ENCODE measurements around the gene IL31RA.
"Not testable (repeated sequence)": the region's sequence is repeated elsewhere in the genome, so short reads cannot be mapped to it uniquely, and the experiment has no call there.

IL31RA gene

GRCh38 chr5:55924744-55925143, 73.6 kb downstream of the IL31RA start:
- no peak for DNase-seq (ENCODE audit: low read depth in 1 of 2, low spot score in 1 of 2)
- no peak for TF ChIP-seq JUND (IDR thresholded peaks at IDR 0.05; ENCODE audit: low read depth)
- in situ Hi-C loops (cut with HindIII; ENCODE audit: low pct_unique_long_range_greater_than_20kb, low sequenced_read_pairs), result no loop called here

GRCh38 chr5:55925181-55925580, 74.0 kb downstream of the IL31RA start:
- in situ Hi-C loops (cut with HindIII; ENCODE audit: low pct_unique_long_range_greater_than_20kb, low sequenced_read_pairs), result no loop called here
- DNase-seq (ENCODE audit: low read depth in 1 of 2, low spot score in 1 of 2), result no peak
- no peak for TF ChIP-seq JUND (IDR thresholded peaks at IDR 0.05; ENCODE audit: low read depth)

- DNase-seq (ENCODE audit: low read depth in 1 of 2, low spot score in 1 of 2), result no peak
- no peak for TF ChIP-seq JUND (IDR thresholded peaks at IDR 0.05; ENCODE audit: low read depth)
- in situ Hi-C loops (cut with HindIII; ENCODE audit: low pct_unique_long_range_greater_than_20kb, low sequenced_read_pairs), result no loop called here
These were observed 74.6 kb downstream of the IL31RA start for GRCh38 chr5:55925712-55926111.

- TF ChIP-seq JUND (IDR thresholded peaks at IDR 0.05; ENCODE audit: low read depth), result no peak
- no peak for DNase-seq (ENCODE audit: low read depth in 1 of 2, low spot score in 1 of 2)
- in situ Hi-C loops (cut with HindIII; ENCODE audit: low pct_unique_long_range_greater_than_20kb, low sequenced_read_pairs), result no loop called here
These were observed 75.3 kb downstream of the IL31RA start for GRCh38 chr5:55926476-55926875.

GRCh38 chr5:55927861-55928655, 76.9 kb downstream of the IL31RA start:
- DNase-seq (ENCODE audit: low read depth in 1 of 2, low spot score in 1 of 2), result peak in 1 of 2 experiments; percentile 25
- no peak for TF ChIP-seq JUND (IDR thresholded peaks at IDR 0.05; ENCODE audit: low read depth)
- in situ Hi-C loops (cut with HindIII; ENCODE audit: low pct_unique_long_range_greater_than_20kb, low sequenced_read_pairs), result no loop called here

GRCh38 chr5:55929020-55929799, 78.1 kb downstream of the IL31RA start:
- in situ Hi-C loops (cut with HindIII; ENCODE audit: low pct_unique_long_range_greater_than_20kb, low sequenced_read_pairs), result no loop called here
- no peak for DNase-seq (ENCODE audit: low read depth in 1 of 2, low spot score in 1 of 2)

GRCh38 chr5:55932700-55933099, 81.5 kb downstream of the IL31RA start:
- in situ Hi-C loops (cut with HindIII; ENCODE audit: low pct_unique_long_range_greater_than_20kb, low sequenced_read_pairs), result no loop called here

More at GRCh38 chr5:55929020-55929799, 78.1 kb downstream of the IL31RA start:
- no peak for TF ChIP-seq JUND (IDR thresholded peaks at IDR 0.05; ENCODE audit: low read depth)

GRCh38 chr5:55933377-55934114, 82.4 kb downstream of the IL31RA start:
- no peak for DNase-seq (ENCODE audit: low read depth in 1 of 2, low spot score in 1 of 2)
- no peak for TF ChIP-seq JUND (IDR thresholded peaks at IDR 0.05; ENCODE audit: low read depth)
- in situ Hi-C loops (cut with HindIII; ENCODE audit: low pct_unique_long_range_greater_than_20kb, low sequenced_read_pairs), result no loop called here

More at GRCh38 chr5:55932700-55933099, 81.5 kb downstream of the IL31RA start:
- TF ChIP-seq JUND (IDR thresholded peaks at IDR 0.05; ENCODE audit: low read depth), result no peak
- no peak for DNase-seq (ENCODE audit: low read depth in 1 of 2, low spot score in 1 of 2)

GRCh38 chr5:55934115-55934613, 83.0 kb downstream of the IL31RA start:
- in situ Hi-C loops (cut with HindIII; ENCODE audit: low pct_unique_long_range_greater_than_20kb, low sequenced_read_pairs), result no loop called here
- peak; percentile 91 to 99 for DNase-seq (ENCODE audit: low read depth in 1 of 2, low spot score in 1 of 2)
- peak; percentile 90 for TF ChIP-seq JUND (IDR thresholded peaks at IDR 0.05; ENCODE audit: low read depth)

- in situ Hi-C loops (cut with HindIII; ENCODE audit: low pct_unique_long_range_greater_than_20kb, low sequenced_read_pairs), result no loop called here
- no peak for TF ChIP-seq JUND (IDR thresholded peaks at IDR 0.05; ENCODE audit: low read depth)
- DNase-seq (ENCODE audit: low read depth in 1 of 2, low spot score in 1 of 2), result no peak
These were observed 83.6 kb downstream of the IL31RA start for GRCh38 chr5:55934720-55935119.

GRCh38 chr5:55935371-55935770, 84.2 kb downstream of the IL31RA start:
- DNase-seq (ENCODE audit: low read depth in 1 of 2, low spot score in 1 of 2), result no peak
- no peak for TF ChIP-seq JUND (IDR thresholded peaks at IDR 0.05; ENCODE audit: low read depth)
- in situ Hi-C loops (cut with HindIII; ENCODE audit: low pct_unique_long_range_greater_than_20kb, low sequenced_read_pairs), result no loop called here

- no peak for TF ChIP-seq JUND (IDR thresholded peaks at IDR 0.05; ENCODE audit: low read depth)
- DNase-seq (ENCODE audit: low read depth in 1 of 2, low spot score in 1 of 2), result peak; percentile 32 to 87
These were observed 85.0 kb downstream of the IL31RA start for GRCh38 chr5:55936100-55936693.

GRCh38 chr5:55937598-55937997, 86.4 kb downstream of the IL31RA start:
- in situ Hi-C loops (cut with HindIII; ENCODE audit: low pct_unique_long_range_greater_than_20kb, low sequenced_read_pairs); DNase-seq (ENCODE audit: low read depth in 1 of 2, low spot score in 1 of 2): not testable (repeated sequence)

More at GRCh38 chr5:55936100-55936693, 85.0 kb downstream of the IL31RA start:
- in situ Hi-C loops (cut with HindIII; ENCODE audit: low pct_unique_long_range_greater_than_20kb, low sequenced_read_pairs), result no loop called here

GRCh38 chr5:55941154-55941553, 90.0 kb downstream of the IL31RA start:
- in situ Hi-C loops (cut with HindIII; ENCODE audit: low pct_unique_long_range_greater_than_20kb, low sequenced_read_pairs); DNase-seq (ENCODE audit: low read depth in 1 of 2, low spot score in 1 of 2): not testable (repeated sequence)

All from T47D (cell line).